ENCODE measurements around the gene SECISBP2L. TPM values are rescaled to one million over a fixed set of nuclear protein-coding genes. Genes with fewer than 3 reads are reported as not detected.

Gene SECISBP2L
- total and polyA plus RNA-seq, 8 donors = 5.1 to 28.4 (median 17.7) TPM

- peaks cover 12 to 51% (median 45%) of the 10 kb centered on the region in 3 donors for H3K4me1 ChIP-seq
Observed at GRCh38 chr15:49040151-49040550, 6.1 kb downstream of the SECISBP2L start.

GRCh38 chr15:49038382-49038781 is 7.9 kb downstream of the SECISBP2L start:
- peaks cover 0 to 33% (median 29%) of the 10 kb centered on the region in 3 donors for H3K4me1 ChIP-seq
- TF ChIP-seq, protein P1, sequence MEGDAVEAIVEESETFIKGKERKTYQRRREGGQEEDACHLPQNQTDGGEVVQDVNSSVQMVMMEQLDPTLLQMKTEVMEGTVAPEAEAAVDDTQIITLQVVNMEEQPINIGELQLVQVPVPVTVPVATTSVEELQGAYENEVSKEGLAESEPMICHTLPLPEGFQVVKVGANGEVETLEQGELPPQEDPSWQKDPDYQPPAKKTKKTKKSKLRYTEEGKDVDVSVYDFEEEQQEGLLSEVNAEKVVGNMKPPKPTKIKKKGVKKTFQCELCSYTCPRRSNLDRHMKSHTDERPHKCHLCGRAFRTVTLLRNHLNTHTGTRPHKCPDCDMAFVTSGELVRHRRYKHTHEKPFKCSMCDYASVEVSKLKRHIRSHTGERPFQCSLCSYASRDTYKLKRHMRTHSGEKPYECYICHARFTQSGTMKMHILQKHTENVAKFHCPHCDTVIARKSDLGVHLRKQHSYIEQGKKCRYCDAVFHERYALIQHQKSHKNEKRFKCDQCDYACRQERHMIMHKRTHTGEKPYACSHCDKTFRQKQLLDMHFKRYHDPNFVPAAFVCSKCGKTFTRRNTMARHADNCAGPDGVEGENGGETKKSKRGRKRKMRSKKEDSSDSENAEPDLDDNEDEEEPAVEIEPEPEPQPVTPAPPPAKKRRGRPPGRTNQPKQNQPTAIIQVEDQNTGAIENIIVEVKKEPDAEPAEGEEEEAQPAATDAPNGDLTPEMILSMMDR (IDR thresholded peaks at IDR 0.05) = no peak
- no peak overlapping the region for H3K4me3 ChIP-seq
- H3K9me3 ChIP-seq = no peaks in the 10 kb centered on the region
- H3K27ac ChIP-seq = no peak overlapping the region
- ATAC-seq = peak in 2 of 4 donors; percentile 32 to 46
- no peak for DNase-seq
- H3K27me3 ChIP-seq = no peaks in the 10 kb centered on the region
- H3K36me3 ChIP-seq = no peaks in the 10 kb centered on the region
- intact Hi-C loops (cut with DNase I) = no loop called here
- FAIRE-seq = peak; percentile 70

More at GRCh38 chr15:49040151-49040550, 6.1 kb downstream of the SECISBP2L start:
- no peak overlapping the region for H3K4me3 ChIP-seq
- FAIRE-seq = no peak
- no peak for DNase-seq
- intact Hi-C loops (cut with DNase I) = no loop called here
- no peak overlapping the region for H3K27ac ChIP-seq
- H3K9me3 ChIP-seq = no peaks in the 10 kb centered on the region
- TF ChIP-seq, protein P1 (IDR thresholded peaks at IDR 0.05) = no peak
- ATAC-seq = no peak
- H3K36me3 ChIP-seq = no peaks in the 10 kb centered on the region
- H3K27me3 ChIP-seq = no peaks in the 10 kb centered on the region

- intact Hi-C loops (cut with DNase I) = no loop called here
- TF ChIP-seq, protein P1 (IDR thresholded peaks at IDR 0.05) = no peak
- no peaks in the 10 kb centered on the region for H3K9me3 ChIP-seq
- DNase-seq = no peak
- H3K4me3 ChIP-seq = no peak overlapping the region
- FAIRE-seq = no peak
- peaks cover 0 to 27% (median 24%) of the 10 kb centered on the region in 3 donors for H3K4me1 ChIP-seq
- H3K36me3 ChIP-seq = no peaks in the 10 kb centered on the region
- H3K27me3 ChIP-seq = no peaks in the 10 kb centered on the region
- no peak overlapping the region for H3K27ac ChIP-seq
- no peak for ATAC-seq
Observed at GRCh38 chr15:49037546-49037940, 8.7 kb downstream of the SECISBP2L start.

- no peak for ATAC-seq
- WGBS, 2 donors = 85 to 86% methylated on average over 3 of the region's 3 CpGs
Observed at GRCh38 chr15:49036650-49037545, 9.3 kb downstream of the SECISBP2L start.

More at GRCh38 chr15:49036650-49037545, 9.3 kb downstream of the SECISBP2L start:
- Histone ChIP-seq H3K4me3 (no peak overlapping the region), H3K4me1 (peaks cover 0 to 27% (median 19%) of the 10 kb centered on the region in 3 donors), H3K36me3 (no peaks in the 10 kb centered on the region), H3K27me3 (no peaks in the 10 kb centered on the region), H3K9me3 (no peaks in the 10 kb centered on the region), H3K27ac (no peak overlapping the region)
- intact Hi-C loops (cut with DNase I) = no loop called here
- no peak for FAIRE-seq
- TF ChIP-seq, protein P1 (IDR thresholded peaks at IDR 0.05) = no peak
- no peak for DNase-seq
